Left renal cortex interstitium (tissue), 4 donors: ENCODE results near the gene DEFB124. TPM values are rescaled to one million over a fixed set of nuclear protein-coding genes. Genes with fewer than 3 reads are reported as not detected.
A peak's percentile ranks its signal among the peaks of the same experiment; 100 is the strongest.
"Not testable (repeated sequence)": the region's sequence is repeated elsewhere in the genome, so short reads cannot be mapped to it uniquely, and the experiment has no call there.

Experiments used
- DNase-seq, 4 donors: peaks; one replicate each; pipeline ENCODE4 v3.0.0-alpha.2; 2013; ENCODE audit warnings: low read depth in 4 of 4, low spot score in 2 of 4, missing footprints in 1 of 4
- polyA plus RNA-seq, 4 donors: library from polyadenylated mRNA; unstranded; fragments of 120-200 nt; gene quantifications; one replicate each; pipeline ENCODE4 v1.2.1, GENCODE V29; 2013; ENCODE audit not compliant: insufficient read length in 4 of 4

Gene DEFB124, protein sequence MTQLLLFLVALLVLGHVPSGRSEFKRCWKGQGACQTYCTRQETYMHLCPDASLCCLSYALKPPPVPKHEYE
- under 1 TPM in 2 of 4 donors, not detected in 2; 0.19 to 0.37 TPM for polyA plus RNA-seq

GRCh38 chr20:31474758-31475427 lies at the start of gene DEFB124, which contains the start of gene REM1:
DEFB124 (minus strand) TSS chr20:31475127; CDS start chr20:31473013, 2,114 bp downstream.
REM1 (plus strand) TSS chr20:31475288; CDS start chr20:31476446, 1,158 bp downstream.
- no peak for DNase-seq

DNA sequence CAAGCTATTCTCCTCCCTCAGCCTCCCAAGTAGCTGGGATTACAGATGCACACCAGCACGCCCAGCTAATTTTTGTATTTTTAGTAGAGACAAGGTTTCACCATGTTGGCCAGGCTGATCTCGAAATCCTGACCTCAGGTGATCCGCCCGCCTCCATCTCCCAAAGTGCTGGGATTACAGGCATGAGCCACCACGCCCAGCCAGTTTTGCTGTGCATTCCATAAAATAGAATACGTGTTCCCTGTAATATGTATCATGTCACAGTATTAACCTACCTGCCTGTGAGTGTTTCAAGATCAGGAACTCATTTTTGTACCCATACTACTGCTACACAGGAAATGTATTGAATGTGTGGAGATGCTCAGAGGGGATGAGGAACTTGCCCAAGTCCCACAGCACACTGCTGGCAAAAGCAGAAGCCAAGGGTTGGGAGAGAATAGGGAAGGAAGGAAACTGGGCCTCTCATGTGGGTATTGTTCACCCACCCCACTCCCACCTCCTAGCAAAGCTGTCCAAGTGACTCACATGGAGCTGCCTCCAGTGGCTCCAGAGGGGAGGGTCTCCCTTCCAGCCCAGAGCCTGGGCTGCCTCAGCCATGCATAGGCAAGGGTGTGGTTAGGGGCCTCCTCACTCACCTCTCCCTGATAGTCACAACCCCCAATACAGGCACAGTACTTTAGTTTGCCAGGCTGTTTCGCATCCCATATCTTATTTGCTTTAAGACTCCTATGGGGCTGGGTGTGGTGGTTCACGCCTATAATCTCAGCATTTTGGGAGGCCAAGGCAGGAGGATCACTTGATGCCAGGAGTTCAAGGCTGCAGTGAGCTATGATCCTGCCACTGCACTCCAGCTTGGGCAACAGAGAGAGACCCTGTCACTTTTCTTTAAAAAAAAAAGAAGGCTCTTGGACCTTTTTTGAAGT lies 48.7 kb upstream of the DEFB124 start:
- DNase-seq = no peak

DNA sequence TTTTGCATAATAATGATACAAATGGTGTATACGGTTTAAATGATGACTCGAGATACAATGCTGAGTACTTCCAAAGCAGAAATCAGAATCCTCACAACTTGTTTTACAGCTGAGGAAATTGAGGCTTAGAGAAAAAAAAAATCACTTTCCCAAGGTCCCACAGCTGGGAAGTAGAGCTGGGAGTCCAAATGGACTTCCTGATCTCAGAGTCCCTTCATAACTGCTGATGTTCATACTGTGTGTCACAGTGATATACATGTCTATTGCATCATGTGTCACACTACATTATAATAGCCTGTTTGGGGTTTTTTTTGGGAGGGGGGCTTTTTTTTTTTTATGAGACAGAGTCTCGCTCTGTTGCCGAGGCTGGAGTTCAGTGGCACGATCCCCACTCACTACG lies 47.8 kb upstream of the DEFB124 start:
- DNase-seq = no peak

DNA sequence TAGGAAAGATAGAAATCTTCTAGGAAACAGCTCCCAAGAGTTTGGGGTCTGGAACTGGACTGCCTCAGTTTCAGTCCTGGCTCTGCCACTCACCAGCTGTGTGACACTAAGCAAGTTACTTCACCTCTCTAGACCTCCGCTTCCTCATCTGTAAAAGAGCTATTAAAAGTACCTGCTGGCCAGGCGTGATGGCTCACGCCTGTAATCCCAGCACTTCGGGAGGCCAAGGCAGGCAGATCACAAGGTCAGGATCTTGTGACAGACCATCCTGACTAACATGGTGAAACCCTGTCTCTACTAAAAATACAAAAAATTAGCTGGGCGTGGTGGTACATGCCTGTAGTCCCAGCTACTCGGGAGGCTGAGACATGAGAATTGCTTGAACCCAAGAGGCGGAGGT lies 46.3 kb upstream of the DEFB124 start:
- not testable (repeated sequence) for DNase-seq

- DNase-seq = no peak
Observed at GRCh38 chr20:31517373-31517772, 42.4 kb upstream of the DEFB124 start.

- DNase-seq = no peak
Observed at GRCh38 chr20:31516651-31517050, 41.7 kb upstream of the DEFB124 start.

DNA sequence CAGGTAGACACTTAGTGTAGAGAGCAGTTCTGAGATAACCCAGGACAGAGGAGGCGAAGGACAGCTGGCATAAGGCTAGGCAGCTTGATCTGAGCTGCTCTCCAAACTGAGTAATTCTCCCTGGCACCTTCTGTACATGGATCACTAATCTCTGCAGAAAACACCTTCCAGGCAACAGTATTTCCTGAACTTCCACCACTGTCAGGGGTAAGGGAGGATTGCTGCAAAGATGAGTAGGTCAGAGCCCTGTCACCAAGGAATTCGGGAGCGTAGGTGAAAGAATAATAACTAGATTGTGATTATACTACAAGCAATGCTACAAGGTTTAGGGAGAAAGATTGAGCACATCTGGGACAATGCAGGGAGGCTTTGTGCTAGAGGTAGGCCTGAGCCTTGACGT lies 41.2 kb upstream of the DEFB124 start:
- DNase-seq = no peak

DNA sequence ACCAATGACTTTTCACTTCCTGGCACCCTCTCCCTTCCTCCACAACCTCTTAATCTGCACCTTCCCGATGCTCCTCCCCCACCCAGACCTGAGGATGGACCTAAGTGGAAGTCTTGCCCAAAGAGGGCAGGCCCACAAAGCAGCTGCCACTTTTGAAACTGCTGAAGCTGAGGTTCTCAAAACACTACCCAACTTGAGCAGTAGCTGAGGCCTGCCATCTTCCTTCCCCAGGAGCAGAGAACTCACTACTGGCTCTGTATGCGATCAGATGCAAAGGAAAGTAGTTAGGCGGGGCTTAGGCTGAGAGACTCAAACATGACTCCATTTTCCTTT lies 40.8 kb upstream of the DEFB124 start:
- no peak for DNase-seq

- DNase-seq = no peak
Observed at GRCh38 chr20:31515072-31515774, 40.3 kb upstream of the DEFB124 start.

DNA sequence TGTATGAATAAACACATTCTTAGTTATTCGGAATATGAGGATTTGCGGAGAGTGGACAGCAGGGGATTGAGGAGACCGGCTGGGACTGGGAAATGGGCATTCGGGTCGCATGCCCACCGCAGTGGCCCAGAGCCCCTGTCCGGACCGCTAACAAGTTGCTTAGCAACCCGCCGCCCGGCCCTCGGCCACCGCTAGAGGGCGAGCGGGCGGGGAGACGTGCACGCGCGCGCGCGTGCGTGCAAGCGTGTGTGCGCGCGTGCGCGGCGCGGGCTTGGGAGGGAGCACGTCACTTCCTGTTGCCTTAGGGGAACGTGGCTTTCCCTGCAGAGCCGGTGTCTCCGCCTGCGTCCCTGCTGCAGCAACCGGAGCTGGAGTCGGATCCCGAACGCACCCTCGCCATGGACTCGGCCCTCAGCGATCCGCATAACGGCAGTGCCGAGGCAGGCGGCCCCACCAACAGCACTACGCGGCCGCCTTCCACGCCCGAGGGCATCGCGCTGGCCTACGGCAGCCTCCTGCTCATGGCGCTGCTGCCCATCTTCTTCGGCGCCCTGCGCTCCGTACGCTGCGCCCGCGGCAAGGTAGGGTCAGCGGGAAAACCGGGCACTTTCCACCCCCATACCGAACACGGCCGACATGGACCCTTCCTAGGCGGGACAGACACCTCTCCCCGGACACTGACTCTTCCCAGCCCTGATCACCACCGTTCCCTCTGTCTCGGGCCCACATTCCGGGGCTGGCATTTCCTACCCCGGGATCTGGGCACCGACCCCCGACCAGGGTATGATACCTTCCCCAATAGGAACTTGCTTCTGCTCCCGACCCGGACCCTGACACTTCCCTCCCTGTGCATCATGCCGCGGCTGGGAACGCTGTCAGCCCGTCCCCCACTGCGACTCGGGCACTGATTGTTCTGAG lies 39.5 kb upstream of the DEFB124 start, which contains the start of gene HM13:
TSS of gene HM13 (plus strand) at position 289 of the 918 bp plus-strand sequence. CDS start at position 399, 110 bp downstream.
- peak; percentile 80 to 87 (median 82) for DNase-seq

- no peak for DNase-seq
Observed at GRCh38 chr20:31508517-31509244, 33.8 kb upstream of the DEFB124 start.

DNA sequence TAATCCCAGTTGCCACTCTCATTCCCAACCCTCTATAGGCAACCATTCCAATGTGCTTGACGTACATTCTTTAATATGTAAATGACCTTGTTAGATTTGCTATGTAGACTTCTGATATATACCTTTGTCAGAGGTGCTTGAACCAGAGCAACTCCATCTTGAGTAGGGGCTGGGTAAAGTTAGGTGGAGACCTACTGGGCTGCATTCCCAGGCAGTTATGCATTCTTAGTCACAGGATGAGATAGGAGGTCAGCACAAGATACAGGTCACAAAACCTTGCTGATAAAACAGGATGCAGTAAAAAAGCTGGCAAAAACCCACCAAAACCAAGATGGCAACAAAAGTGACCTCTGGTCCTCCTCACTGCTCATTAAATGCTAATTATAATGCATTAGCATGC lies 31.0 kb upstream of the DEFB124 start:
- no peak for DNase-seq

GRCh38 chr20:31502884-31503673 lies 28.2 kb upstream of the DEFB124 start:
- peak in 1 of 4 donors; percentile 67 for DNase-seq

DNA sequence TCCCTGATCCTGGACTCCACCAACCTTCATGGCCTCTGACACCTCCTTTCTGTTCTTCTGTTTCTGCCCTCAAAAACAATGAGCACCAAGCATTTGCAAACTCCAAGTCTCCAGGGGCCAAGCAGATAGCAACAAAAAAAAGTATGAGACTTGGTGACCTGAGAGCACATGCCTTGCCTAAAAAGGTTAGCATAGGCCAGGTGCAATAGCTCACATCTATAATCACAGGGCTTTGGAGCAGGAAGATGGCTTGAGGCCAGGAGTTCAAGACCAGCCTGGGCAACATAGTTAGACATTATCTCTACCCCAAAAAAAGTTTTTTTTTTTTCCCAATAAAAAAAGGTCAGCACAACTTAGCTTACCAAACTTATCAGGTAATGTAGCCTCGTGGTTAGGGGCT lies 25.6 kb upstream of the DEFB124 start:
- no peak for DNase-seq

GRCh38 chr20:31497838-31498540 lies 23.1 kb upstream of the DEFB124 start:
- DNase-seq = no peak

DNA sequence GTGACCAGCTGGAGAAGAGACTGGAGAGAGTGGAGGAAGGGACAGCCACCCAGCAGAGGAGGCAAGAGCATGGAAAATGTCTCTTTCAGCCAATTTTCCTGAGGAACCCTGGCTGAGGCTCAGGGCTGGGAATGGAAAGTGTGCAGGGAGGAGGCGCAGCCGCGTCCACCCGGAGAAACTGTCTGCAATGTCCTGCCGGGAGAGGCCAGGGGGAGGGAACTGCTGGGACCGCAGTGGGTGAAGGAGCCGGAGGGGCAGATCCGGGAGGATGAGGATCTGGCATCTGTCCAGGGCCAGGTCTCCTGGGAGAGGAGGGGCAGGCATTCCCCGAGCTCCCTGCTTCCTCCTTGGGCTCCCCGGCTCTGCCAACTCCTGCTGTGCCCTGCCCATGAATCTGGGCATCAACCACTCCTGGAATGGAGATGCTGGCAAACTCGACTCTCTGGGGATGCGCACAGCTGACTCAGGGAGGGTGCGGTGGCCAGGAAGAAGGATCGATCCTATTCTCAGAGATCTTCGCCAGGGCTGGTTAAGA lies 21.9 kb upstream of the DEFB124 start:
- DNase-seq = no peak

GRCh38 chr20:31494131-31494530 lies 19.2 kb upstream of the DEFB124 start:
- no peak for DNase-seq
